Rectal smooth muscle tissue (tissue), 1 donor: ENCODE measurements around the gene STIMATE.

Experiments used
- H3K27ac ChIP-seq: one replicate; pipeline ENCODE4 v1.7.0; 2013; ENCODE audit warnings: low read depth, low read length, inconsistent platforms
- H3K27me3 ChIP-seq: one replicate; pipeline ENCODE4 v1.7.0; 2013; ENCODE audit warnings: low read length; ENCODE audit not compliant: control insufficient read depth, insufficient read depth
- H3K36me3 ChIP-seq: one replicate; pipeline ENCODE4 v1.7.0; 2013; ENCODE audit warnings: low read length; ENCODE audit not compliant: control insufficient read depth, insufficient read depth
- H3K4me1 ChIP-seq: one replicate; pipeline ENCODE4 v1.7.0; 2013; ENCODE audit warnings: low read length; ENCODE audit not compliant: control insufficient read depth, insufficient read depth
- H3K4me3 ChIP-seq: one replicate; pipeline ENCODE4 v1.7.0; 2013; ENCODE audit warnings: low read length
- H3K9ac ChIP-seq: one replicate; pipeline ENCODE4 v1.7.0; 2013; ENCODE audit warnings: low read length

Gene STIMATE

DNA sequence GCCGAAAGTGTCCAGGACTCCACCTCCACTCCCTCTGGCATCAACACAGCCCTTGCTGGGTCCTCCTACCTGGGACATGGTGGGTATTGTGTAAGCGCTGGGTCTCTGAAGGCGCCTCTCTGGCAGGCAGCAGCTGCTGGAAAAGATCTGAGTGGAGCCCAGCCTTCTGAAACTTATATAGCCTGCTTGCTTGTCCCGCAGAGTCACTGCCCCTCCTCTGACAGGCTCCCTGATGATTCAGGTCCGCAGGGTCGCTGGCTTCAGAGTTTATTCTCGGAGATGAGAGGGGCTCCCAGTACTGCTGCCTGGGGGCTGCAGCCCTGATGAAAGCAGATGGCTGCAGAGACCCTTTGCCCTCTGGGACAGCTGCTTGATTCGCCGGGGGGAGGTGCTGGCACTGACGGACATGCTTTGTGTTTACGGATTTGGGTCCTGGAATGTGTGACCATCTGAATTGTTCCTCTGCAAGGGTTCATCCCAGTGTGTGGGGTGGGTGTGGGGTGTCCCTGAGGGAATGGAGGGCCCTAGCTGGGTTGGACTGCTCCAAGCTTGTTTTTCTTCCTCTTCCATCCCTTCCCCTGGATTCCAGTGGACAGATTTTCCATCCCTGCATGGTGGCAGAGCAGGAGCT lies 62.4 kb downstream of the STIMATE start, which contains the start of gene MUSTN1:
Gene MUSTN1, minus strand, starts transcription at position 149 of the 631 bp plus-strand sequence. Its CDS starts 71 bp downstream, at position 78.
- H3K9ac ChIP-seq = no peak within 1 kb of the TSS
- H3K27ac ChIP-seq = peak within 1 kb of the TSS; percentile 10
- no peak within 1 kb of the TSS for H3K4me3 ChIP-seq
- H3K36me3 ChIP-seq = peaks cover 3% of the 10 kb centered on the region
- H3K27me3 ChIP-seq = no peaks in the 10 kb centered on the region
- H3K4me1 ChIP-seq = peaks cover 9% of the 10 kb centered on the region

DNA sequence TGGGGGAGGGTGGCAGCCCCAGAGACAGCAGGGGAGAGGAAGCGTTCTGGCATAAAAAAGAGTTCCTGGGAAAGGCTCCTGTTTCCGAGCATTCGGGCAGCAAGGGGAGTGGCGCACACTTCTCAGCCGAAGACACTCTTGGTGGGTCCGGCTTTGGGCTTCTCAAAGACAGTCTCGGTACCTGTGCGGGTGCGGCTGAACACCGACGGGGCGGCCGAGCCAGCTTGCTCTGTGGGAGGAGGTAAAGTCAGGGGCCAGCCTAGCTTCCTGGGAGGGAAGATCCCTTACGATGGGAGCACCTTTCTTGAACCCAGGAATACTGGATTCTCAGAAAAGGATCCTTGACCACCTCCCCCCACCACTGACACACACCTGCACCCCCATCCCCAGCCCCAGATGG lies 64.1 kb downstream of the STIMATE start:
- Histone ChIP-seq H3K36me3 (no peaks in the 10 kb centered on the region), H3K27ac (no peak overlapping the region), H3K4me3 (no peak overlapping the region), H3K27me3 (no peaks in the 10 kb centered on the region), H3K9ac (no peak overlapping the region), H3K4me1 (peaks cover 9% of the 10 kb centered on the region)

DNA sequence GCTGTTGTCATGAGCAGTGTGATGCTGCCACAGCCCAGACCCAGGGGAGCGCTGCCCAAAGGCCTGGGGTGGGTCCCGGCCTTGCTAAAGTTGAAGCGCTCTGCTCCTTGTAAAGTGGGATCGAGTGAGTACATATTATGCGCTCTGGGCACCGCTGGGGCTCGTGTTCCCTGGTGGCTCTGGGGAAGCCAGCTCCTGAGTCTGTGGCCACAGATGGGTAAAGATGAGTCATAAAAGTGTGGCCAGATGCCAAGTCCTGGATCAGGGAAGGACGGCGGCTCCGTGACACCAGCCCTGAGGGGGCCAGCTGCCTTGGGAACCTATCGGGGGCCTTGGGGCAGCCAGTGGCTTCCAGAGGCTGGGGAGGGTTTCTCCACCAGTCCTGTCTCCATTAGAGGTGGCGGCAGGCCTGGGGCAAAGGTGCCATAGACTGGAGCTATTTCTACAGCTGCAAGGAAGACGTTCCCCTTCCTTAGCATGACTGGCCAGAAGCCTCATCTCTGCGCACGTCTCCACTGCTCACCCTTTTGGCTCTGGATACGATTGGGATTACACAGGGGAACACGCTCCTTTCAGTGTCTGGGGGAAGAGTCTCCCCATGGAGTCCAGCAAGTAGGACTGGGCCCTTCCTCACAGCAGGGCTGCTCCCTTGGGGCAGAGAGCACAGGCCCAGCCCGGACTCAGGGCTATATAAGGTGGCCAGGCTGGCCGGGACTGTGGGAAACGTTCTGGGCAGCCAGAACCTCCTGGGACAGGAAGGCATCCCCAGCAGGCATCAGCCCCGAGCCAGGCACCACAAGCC lies 65.6 kb downstream of the STIMATE start:
- no peaks in the 10 kb centered on the region for H3K27me3 ChIP-seq
- no peak overlapping the region for H3K4me3 ChIP-seq
- no peak overlapping the region for H3K27ac ChIP-seq
- H3K4me1 ChIP-seq = peaks cover 9% of the 10 kb centered on the region
- H3K36me3 ChIP-seq = no peaks in the 10 kb centered on the region
- H3K9ac ChIP-seq = no peak overlapping the region

DNA sequence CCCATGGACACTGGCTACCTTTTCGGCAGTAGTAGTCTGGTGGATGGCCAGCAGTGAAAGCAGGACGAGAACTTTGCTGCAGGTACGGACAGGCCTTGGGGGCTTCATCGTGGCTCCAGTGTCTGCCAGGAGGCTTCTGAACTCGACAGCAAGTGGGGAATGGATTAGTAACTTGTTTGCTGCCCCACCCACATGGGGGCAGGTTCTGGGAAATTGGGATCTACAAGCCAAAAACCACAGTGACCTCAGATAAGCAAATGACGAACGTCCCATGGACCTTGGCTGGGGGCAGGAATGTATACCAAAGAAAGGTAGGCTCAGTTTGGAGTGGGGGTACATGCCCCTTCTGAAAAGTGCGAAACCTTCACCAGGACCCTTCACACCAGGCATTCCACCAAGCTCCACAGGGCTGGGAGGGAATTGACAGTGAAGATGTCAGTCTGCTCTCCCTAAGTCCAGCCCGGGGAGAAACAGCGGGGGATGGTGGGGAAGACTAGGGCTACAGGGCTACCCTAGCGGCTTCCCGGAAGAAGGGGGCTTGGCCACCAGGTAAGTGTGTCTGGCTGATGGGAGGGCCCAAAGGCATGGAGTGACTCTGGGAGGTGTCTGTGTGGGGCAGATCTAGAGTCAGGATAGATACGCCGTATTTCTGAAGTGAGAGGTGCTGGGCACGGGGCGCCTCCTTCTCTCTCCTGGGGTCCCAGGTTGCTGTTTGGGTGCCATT lies 66.7 kb downstream of the STIMATE start, which contains the start of gene ITIH4:
Gene ITIH4, minus strand, starts transcription at position 138 of the 724 bp plus-strand sequence. Its CDS starts 30 bp downstream, at position 108.
- Histone ChIP-seq H3K9ac (no peak within 1 kb of the TSS), H3K4me1 (peaks cover 9% of the 10 kb centered on the region), H3K36me3 (no peaks in the 10 kb centered on the region), H3K4me3 (no peak within 1 kb of the TSS), H3K27ac (no peak within 1 kb of the TSS), H3K27me3 (no peaks in the 10 kb centered on the region)

DNA sequence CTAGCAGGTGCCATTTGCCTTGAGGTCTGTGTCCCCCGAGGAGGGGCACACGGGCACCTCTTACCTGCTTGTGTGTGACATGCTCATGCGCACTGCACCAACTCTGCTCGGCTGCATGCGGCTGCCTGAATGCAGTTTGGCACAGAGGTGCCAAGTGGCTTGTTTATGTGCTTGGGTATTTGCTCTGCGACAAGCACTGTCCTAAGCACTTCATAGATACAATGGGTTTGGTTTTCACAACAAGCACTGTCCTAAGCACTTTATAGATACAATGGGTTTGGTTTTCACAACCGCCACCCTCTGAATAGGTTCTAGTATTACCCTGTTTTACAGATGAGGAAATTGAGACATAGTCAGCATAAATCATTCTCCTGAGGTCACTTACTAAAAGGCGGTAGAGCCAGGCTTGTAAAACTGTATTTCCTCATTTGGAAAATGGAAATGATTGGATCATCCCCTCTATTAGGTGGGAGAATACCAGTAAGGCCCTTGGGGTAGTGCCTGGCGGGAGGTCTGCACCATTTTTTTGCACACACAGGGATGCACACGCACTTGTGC lies 67.4 kb downstream of the STIMATE start:
- peaks cover 5% of the 10 kb centered on the region for H3K4me1 ChIP-seq

DNA sequence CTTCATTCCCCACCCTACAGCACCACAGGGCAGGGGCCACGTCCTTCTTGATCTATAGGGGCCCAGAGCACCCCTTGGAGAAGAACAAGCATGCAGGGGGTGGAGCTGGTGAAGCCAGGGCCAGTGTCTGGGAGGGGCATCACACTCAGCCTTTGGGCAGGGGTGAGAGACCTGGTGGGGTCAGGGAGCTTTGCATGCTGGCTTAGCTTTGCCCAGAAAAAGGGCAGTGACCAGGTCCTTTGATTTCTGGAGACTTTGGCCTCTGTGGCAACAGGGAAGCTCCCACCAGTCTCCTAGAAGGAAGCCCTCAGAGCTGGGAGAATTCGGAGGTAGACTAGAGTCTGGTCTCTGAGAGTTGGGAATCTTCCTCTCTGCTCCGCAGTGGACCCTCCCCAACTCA lies 67.9 kb downstream of the STIMATE start:
- H3K27me3 ChIP-seq = no peaks in the 10 kb centered on the region
- H3K36me3 ChIP-seq = no peaks in the 10 kb centered on the region

More for the DNA sequence above, 67.4 kb downstream of the STIMATE start:
- Histone ChIP-seq H3K4me3 (no peak overlapping the region), H3K9ac (no peak overlapping the region), H3K27me3 (no peaks in the 10 kb centered on the region), H3K27ac (no peak overlapping the region), H3K36me3 (no peaks in the 10 kb centered on the region)

DNA sequence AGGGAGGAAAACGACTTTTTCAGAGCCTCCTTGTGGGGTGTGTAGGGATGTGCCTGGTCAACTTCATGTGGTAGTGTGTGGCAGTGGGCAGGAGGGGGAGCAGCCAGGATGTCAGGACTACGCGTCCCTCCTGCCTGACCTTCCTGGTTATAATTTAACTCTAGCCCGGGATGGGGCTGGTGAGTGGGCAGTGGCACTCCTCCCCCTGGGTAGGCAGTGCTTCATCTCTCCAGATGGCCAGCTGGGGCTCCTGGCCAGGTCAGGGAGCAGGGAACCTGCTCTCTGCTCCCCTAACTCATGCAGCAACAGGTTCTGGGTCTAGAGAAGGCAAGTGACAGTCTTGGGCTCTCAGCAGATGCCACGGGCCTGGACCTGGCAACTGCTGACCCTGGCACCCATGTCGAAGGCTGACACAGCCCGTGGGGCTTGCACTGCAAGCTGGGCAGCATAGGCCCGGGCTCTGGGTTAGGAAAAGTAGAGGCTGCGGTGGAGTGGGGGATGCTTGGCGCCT lies 69.4 kb downstream of the STIMATE start:
- no peak overlapping the region for H3K9ac ChIP-seq
- H3K27ac ChIP-seq = no peak overlapping the region
- no peak overlapping the region for H3K4me3 ChIP-seq
- peaks cover 5% of the 10 kb centered on the region for H3K4me1 ChIP-seq
- H3K36me3 ChIP-seq = peaks cover 2% of the 10 kb centered on the region
- H3K27me3 ChIP-seq = no peaks in the 10 kb centered on the region

More for the DNA sequence above, 67.9 kb downstream of the STIMATE start:
- Histone ChIP-seq H3K4me3 (no peak overlapping the region), H3K9ac (no peak overlapping the region), H3K4me1 (peaks cover 5% of the 10 kb centered on the region), H3K27ac (no peak overlapping the region)

DNA sequence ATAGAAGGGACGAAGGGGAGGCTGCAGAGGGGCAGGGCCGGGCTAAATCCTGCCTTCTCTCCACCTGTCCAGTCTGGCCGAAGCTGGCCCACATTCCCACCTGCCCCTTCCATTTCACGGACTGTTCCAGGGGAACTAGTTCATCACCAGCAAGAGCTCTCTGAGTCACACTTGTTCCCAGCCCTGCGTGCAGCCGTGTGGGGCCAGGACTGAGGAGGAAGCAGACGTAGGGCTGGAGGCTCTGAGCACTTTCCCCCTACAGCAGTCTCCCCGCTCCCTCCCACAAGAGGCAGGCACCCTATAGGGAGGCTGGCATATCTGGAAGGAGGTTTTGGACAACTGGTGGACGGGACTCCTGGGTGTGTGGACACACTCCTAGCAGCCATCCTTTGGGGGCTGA lies 69.9 kb downstream of the STIMATE start:
- Histone ChIP-seq H3K27me3 (no peaks in the 10 kb centered on the region), H3K9ac (no peak overlapping the region), H3K4me1 (peaks cover 5% of the 10 kb centered on the region), H3K27ac (no peak overlapping the region), H3K4me3 (no peak overlapping the region), H3K36me3 (peaks cover 2% of the 10 kb centered on the region)

DNA sequence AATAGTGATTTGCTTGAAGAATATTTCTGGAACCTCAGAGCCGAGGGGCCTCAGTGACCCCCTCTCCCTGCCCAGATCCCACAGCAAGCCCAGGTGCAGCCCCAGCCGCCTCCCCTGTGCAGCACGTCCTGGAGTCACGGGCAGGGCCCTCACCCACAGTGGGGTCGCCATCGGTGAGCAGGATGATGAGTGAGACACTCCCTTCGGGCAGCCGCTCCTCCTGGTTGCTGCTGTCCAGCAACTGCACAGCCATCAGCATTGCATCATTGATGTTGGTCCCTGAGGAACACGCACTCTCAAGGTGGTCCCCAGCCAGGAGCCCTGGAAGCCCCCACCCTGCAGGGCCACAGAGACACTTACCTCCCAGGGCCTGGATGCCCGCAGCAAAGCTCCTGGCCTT lies 73.3 kb downstream of the STIMATE start:
- H3K27me3 ChIP-seq = no peaks in the 10 kb centered on the region
- peaks cover 2% of the 10 kb centered on the region for H3K36me3 ChIP-seq
- no peak overlapping the region for H3K9ac ChIP-seq
- no peaks in the 10 kb centered on the region for H3K4me1 ChIP-seq
- H3K4me3 ChIP-seq = no peak overlapping the region
- H3K27ac ChIP-seq = no peak overlapping the region

DNA sequence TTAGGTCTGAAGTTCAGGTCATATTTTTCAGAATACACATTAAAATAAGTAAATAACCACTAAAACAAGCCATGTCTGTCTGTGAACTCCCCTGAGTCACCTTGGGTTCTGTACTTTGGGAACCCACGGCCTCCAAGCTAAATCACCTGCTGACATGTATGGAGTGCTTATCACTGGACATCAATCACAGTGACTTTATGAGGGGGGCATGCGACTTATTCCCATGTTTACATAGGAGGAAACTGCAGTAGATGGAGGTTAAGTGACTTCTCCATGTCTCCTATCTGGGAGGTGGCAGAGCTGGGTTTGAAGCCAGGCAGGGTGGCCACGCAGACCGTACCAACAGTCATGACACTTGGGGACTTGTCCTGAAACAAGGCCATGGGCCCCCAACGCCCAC lies 75.0 kb downstream of the STIMATE start:
- Histone ChIP-seq H3K9ac (no peak overlapping the region), H3K4me1 (no peaks in the 10 kb centered on the region), H3K36me3 (peaks cover 2% of the 10 kb centered on the region), H3K27me3 (no peaks in the 10 kb centered on the region), H3K27ac (no peak overlapping the region), H3K4me3 (no peak overlapping the region)

DNA sequence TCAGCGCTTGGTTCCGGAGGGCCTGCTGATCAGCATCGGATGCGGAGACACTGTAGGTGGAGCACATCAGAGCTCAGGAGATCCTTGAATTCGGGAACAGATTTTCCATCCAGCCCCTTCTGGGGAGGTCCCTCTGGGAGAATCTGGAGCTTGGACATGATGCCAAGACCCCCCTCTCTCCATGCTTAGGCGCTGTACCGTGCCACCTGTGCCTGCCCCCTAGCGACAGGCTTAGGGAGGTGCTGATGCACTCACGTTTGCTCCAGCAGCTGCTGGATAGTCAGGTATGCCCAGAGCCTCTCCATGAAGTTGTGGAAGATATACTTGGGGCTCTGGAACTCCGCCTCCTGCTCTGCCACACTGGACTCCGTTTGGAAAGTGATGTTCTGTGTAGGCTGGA lies 76.6 kb downstream of the STIMATE start:
- Histone ChIP-seq H3K36me3 (peaks cover 2% of the 10 kb centered on the region), H3K9ac (no peak overlapping the region), H3K4me1 (no peaks in the 10 kb centered on the region), H3K27me3 (no peaks in the 10 kb centered on the region), H3K27ac (no peak overlapping the region), H3K4me3 (no peak overlapping the region)

DNA sequence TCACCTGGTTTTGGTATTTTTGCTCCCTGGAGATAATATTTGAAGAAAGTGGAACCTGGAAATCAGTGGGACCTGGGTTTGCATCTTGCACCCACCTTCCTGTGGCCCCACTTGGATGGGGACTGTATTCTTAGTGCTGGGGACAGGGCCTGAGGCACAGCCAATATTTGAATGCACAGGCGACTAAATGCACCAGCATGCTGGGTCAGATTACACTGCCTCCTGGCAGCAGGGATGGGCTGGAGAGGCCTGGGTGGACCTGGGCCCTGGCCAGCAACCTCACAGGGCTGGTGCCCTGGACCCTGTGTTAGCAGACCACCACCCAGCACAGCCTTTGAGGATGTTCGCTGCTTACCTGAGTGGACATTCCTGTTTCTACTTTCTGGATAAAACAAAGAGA lies 77.4 kb downstream of the STIMATE start:
- no peak overlapping the region for H3K9ac ChIP-seq
- no peaks in the 10 kb centered on the region for H3K4me1 ChIP-seq
- no peak overlapping the region for H3K4me3 ChIP-seq
- no peaks in the 10 kb centered on the region for H3K27me3 ChIP-seq
- no peak overlapping the region for H3K27ac ChIP-seq
- peaks cover 2% of the 10 kb centered on the region for H3K36me3 ChIP-seq
